ENCODE data around the gene ZC3H11A.

DNA sequence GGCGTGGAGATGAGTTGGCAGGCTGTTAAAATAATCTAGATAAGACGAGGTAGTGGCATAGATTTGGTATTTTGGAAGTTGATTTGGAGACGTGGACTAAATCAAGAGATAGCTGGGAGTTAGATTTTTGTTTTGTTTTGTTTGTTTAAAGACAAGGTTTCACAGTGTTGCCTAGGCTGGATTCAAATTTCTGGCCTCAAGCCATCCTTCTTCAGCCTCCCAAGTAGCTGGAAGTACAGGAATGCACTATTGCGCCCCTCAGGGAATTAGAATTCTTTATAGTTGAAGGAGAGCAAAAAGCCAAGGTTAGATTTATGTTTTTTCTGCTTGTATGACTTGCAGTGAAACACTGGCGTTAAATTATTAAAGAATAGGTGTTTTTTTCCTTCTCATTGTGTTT is 43.7 kb downstream of the ZC3H11A start:
- TF ChIP-seq POLR2A (IDR thresholded peaks at IDR 0.05; ENCODE audit: low read depth, low read length): no peak
- TF ChIP-seq, protein P1, sequence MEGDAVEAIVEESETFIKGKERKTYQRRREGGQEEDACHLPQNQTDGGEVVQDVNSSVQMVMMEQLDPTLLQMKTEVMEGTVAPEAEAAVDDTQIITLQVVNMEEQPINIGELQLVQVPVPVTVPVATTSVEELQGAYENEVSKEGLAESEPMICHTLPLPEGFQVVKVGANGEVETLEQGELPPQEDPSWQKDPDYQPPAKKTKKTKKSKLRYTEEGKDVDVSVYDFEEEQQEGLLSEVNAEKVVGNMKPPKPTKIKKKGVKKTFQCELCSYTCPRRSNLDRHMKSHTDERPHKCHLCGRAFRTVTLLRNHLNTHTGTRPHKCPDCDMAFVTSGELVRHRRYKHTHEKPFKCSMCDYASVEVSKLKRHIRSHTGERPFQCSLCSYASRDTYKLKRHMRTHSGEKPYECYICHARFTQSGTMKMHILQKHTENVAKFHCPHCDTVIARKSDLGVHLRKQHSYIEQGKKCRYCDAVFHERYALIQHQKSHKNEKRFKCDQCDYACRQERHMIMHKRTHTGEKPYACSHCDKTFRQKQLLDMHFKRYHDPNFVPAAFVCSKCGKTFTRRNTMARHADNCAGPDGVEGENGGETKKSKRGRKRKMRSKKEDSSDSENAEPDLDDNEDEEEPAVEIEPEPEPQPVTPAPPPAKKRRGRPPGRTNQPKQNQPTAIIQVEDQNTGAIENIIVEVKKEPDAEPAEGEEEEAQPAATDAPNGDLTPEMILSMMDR (IDR thresholded peaks at IDR 0.05; ENCODE audit: extremely low read depth in 1 of 2, insufficient read depth in 1 of 2, low read depth in 1 of 2, low read length in 2 of 2): no peak
- no peak for TF ChIP-seq MYC (IDR thresholded peaks at IDR 0.05; ENCODE audit: low read depth, low read length)
- TF ChIP-seq POLR2AphosphoS5 (IDR thresholded peaks at IDR 0.05; ENCODE audit: insufficient read depth, low read depth, low read length): no peak

Measured in endothelial cell of umbilical vein (primary cell).